T-cell (primary cell): Measurements from ENCODE around the gene PARD3. TPM values are rescaled to one million over a fixed set of nuclear protein-coding genes. Genes with fewer than 3 reads are reported as not detected.

ENCODE experiments used
- ATAC-seq, 4 experiments: fragments of 200-7000 bp in 3 of 4; fragments of 150-1000 bp in 1 of 4; cut with Tn5 transposase; replicated peaks in 1 of 4; 1 replicate in 3 of 4; 2 replicates in 1 of 4; pipeline ENCODE4 v1.10.0; 2021; ENCODE audit warnings: moderate library complexity in 3 of 4, mild to moderate bottlenecking in 2 of 4, moderate number of reproducible peaks in 1 of 4
- CTCF ChIA-PET, 2 donors: fragments of 300-600 bp; sonication (Branson Sonifier 250); formaldehyde crosslinking; loops; one replicate each; lab custom pipeline; 2022; ENCODE audit warnings: antibody characterized with exemption in 2 of 2; lab: Charles Lee
- POLR2A ChIA-PET, 2 donors: fragments of 300-600 bp; sonication (Branson Sonifier 250); formaldehyde crosslinking; loops; one replicate each; lab custom pipeline; 2022; ENCODE audit warnings: antibody characterized with exemption in 2 of 2; lab: Charles Lee
- DNase-seq, 35 experiments: peaks; one replicate each; pipeline versions ENCODE4 v3.0.0 to v3.0.0-alpha.2; 2013 to 2023
- H3K27ac ChIP-seq: one replicate; pipeline ENCODE4 v1.5.1; 2013; ENCODE audit warnings: low read length
- H3K27me3 ChIP-seq, 2 experiments: replicated peaks in 1 of 2; 1 replicate in 1 of 2; 2 replicates in 1 of 2; pipeline versions ENCODE4 v1.6.1 to v1.7.0; 2013; ENCODE audit warnings: low read length in 1 of 2, mixed read lengths in 1 of 2; ENCODE audit not compliant: control insufficient read depth in 2 of 2, insufficient read depth in 2 of 2; ENCODE audit errors: extremely low read depth in 1 of 2
- H3K36me3 ChIP-seq, 2 donors: 1 replicate in 1 of 2; 2 replicates in 1 of 2; pipeline versions ENCODE4 v1.6.1 to v1.7.0; 2013; ENCODE audit warnings: low read length in 1 of 2; ENCODE audit not compliant: control insufficient read depth in 2 of 2, insufficient read depth in 1 of 2; ENCODE audit errors: extremely low read depth in 1 of 2
- H3K4me1 ChIP-seq, 2 experiments: 1 replicate in 1 of 2; 2 replicates in 1 of 2; pipeline versions ENCODE4 v1.6.1 to v1.7.0; 2013; ENCODE audit warnings: low read length in 2 of 2, mixed read lengths in 1 of 2; ENCODE audit not compliant: insufficient read depth in 2 of 2, control insufficient read depth in 1 of 2; ENCODE audit errors: extremely low read depth in 1 of 2
- H3K4me3 ChIP-seq, 2 donors: 1 replicate in 1 of 2; 2 replicates in 1 of 2; pipeline versions ENCODE4 v1.5.1 to v1.7.0; 2013; ENCODE audit warnings: mild to moderate bottlenecking in 2 of 2, low read length in 1 of 2, moderate library complexity in 1 of 2; ENCODE audit not compliant: control insufficient read depth in 1 of 2; ENCODE audit errors: extremely low read depth in 1 of 2
- H3K9me3 ChIP-seq: 2 replicates; pipeline ENCODE4 v1.7.0; 2013
- H3K27ac Mint-ChIP-seq, 2 donors: one replicate each; pipeline ENCODE4 v1.8.0; 2020 to 2021; ENCODE audit warnings: mild to moderate bottlenecking in 2 of 2, mixed read lengths in 2 of 2
- H3K27me3 Mint-ChIP-seq, 2 donors: one replicate each; pipeline ENCODE4 v1.8.0; 2021 to 2022; ENCODE audit warnings: mixed read lengths in 2 of 2
- H3K36me3 Mint-ChIP-seq: one replicate; pipeline ENCODE4 v1.8.0; 2021; ENCODE audit warnings: mixed read lengths
- H3K4me1 Mint-ChIP-seq, 3 donors: one replicate each; pipeline ENCODE4 v1.8.0; 2020 to 2022; ENCODE audit warnings: mixed read lengths in 3 of 3, mild to moderate bottlenecking in 1 of 3
- H3K4me3 Mint-ChIP-seq, 3 donors: one replicate each; pipeline ENCODE4 v1.8.0; 2020 to 2022; ENCODE audit warnings: mild to moderate bottlenecking in 3 of 3, mixed read lengths in 3 of 3, moderate library complexity in 3 of 3
- H3K9me3 Mint-ChIP-seq, 3 donors: one replicate each; pipeline ENCODE4 v1.8.0; 2020 to 2022; ENCODE audit warnings: mixed read lengths in 3 of 3
- WGBS: methylation state at CpG from one replicate; pipeline ENCODE4 v1.1.5; 2013; ENCODE audit warnings: missing lambda C conversion rate; ENCODE audit not compliant: insufficient coverage; 5-methylcytosine and 5-hydroxymethylcytosine counted together
- total RNA-seq, 35 experiments: library from RNA in 6 of 35; stranded (reverse) in 6 of 35; fragments of 120-200 nt in 1 of 35; gene quantifications; one replicate each; pipeline versions ENCODE4 v1.2.1 to v1.2.4 and lab custom pipeline; 2013 to 2026

Gene PARD3
- total RNA-seq, 5 donors from 2014 or later (not counting 1 experiment from before 2014, with no cell fraction given), result 0.36 to 0.92 (median 0.65) TPM

DNA sequence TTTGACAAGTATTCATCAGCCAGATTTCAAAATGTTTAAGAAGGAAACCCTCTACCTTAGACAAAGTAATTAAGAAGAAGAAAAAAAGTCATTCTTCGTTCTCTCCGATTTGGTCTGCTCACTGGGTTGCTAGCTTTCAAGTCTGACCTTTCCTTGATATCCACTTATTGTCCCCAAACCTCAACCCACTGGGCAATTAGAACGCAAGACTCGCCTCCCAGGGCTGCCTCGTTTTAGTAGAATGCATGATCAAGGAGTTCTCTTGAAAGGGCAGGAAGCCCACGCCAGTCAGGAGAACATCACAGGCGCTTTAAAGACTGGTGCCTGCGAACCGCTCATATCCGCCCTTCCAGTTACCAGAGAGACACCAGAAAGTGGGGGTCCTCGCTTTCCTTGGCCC, 637.7 kb downstream of the PARD3 start:
- POLR2A ChIA-PET, result interaction anchor here in 1 of 2 donors (0.6 kb wide), 1 partner anchor 17 kb away, joined by 4 read pairs; no protein-coding TSS in a partner anchor
- WGBS, result 58% methylated on average over 9 of the region's 11 CpGs
- Histone ChIP-seq H3K4me1 (no peaks in the 10 kb centered on the region), H3K4me3 (no peak overlapping the region), H3K9me3 (no peaks in the 10 kb centered on the region), H3K27ac (no peak overlapping the region), H3K27me3 (no peaks in the 10 kb centered on the region), H3K36me3 (no peaks in the 10 kb centered on the region)
- no peaks in the 10 kb centered on the region for H3K36me3 Mint-ChIP-seq
- H3K27me3 Mint-ChIP-seq, result peaks cover 0 to 9% of the 10 kb centered on the region in 2 donors
- H3K4me1 Mint-ChIP-seq, result no peaks in the 10 kb centered on the region
- CTCF ChIA-PET, result no interaction called here
- H3K27ac Mint-ChIP-seq, result no peak overlapping the region
- no peak for ATAC-seq
- no peak overlapping the region for H3K4me3 Mint-ChIP-seq
- no peak for DNase-seq
- no peaks in the 10 kb centered on the region for H3K9me3 Mint-ChIP-seq

DNA sequence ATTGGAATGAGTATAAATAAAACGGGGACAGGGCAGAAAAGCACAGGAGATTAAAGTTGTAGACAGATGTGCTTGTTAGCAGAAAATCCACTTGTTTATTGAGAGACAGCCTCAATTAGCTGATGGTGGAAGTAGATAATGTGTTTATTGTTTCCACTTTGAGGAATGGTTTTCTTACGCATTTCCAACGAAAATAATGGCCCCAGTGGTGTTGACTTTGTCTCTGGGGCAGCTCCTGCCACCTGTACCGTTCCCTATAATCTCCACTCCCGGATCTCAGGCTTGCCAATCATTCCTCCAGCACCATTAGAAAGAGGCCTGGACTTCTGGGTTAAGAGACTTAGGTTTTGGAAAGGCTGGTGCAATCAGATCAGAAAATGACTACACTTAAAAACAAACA, 638.7 kb downstream of the PARD3 start:
- ChIA-PET CTCF (interaction anchor here in 1 of 2 donors (0.7 kb wide), 1 partner anchor 31 kb away, joined by 5 read pairs; no protein-coding TSS in a partner anchor), POLR2A (no interaction called here)
- ATAC-seq (no peak), DNase-seq (no peak)
- H3K4me3 ChIP-seq, result no peak overlapping the region
- H3K27ac Mint-ChIP-seq, result no peak overlapping the region
- H3K4me1 ChIP-seq, result no peaks in the 10 kb centered on the region
- no peaks in the 10 kb centered on the region for H3K9me3 ChIP-seq
- H3K36me3 ChIP-seq, result no peaks in the 10 kb centered on the region
- 78% methylated on average over 1 of the region's 5 CpGs for WGBS
- H3K4me1 Mint-ChIP-seq, result no peaks in the 10 kb centered on the region
- peaks cover 0 to 9% of the 10 kb centered on the region in 2 donors for H3K27me3 Mint-ChIP-seq
- H3K36me3 Mint-ChIP-seq, result no peaks in the 10 kb centered on the region
- H3K4me3 Mint-ChIP-seq, result no peak overlapping the region
- no peaks in the 10 kb centered on the region for H3K9me3 Mint-ChIP-seq
- no peaks in the 10 kb centered on the region for H3K27me3 ChIP-seq
- no peak overlapping the region for H3K27ac ChIP-seq

DNA sequence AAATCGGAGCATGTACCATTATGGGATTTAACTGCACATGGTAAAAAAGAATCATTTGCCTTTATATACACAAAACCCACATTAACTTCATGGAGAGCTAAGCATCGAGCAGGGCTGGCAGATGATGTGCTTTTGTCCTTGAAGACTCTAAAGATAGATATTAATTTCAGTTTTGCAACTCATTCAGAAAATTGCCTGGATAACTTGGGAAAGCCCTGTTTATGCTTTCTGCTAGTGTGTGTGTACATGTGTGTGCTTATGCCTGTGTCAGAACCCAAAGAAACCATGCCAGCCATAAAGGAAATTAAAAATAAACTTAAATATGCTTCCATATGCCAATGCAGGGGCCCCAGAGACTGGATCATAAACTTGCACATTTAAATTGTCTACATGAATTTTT, 640.0 kb downstream of the PARD3 start:
- no CpG with 5 or more reads among the region's 2 CpGs for WGBS
- Mint-ChIP-seq H3K27me3 (peaks cover 4 to 9% of the 10 kb centered on the region in 2 donors), H3K9me3 (peaks cover 0 to 4% (median 0%) of the 10 kb centered on the region in 3 donors), H3K27ac (no peak overlapping the region), H3K36me3 (no peaks in the 10 kb centered on the region), H3K4me1 (no peaks in the 10 kb centered on the region), H3K4me3 (no peak overlapping the region)
- CTCF ChIA-PET, result no interaction called here
- no peaks in the 10 kb centered on the region for H3K27me3 ChIP-seq
- no peaks in the 10 kb centered on the region for H3K9me3 ChIP-seq
- no peak overlapping the region for H3K4me3 ChIP-seq
- no peaks in the 10 kb centered on the region for H3K36me3 ChIP-seq
- POLR2A ChIA-PET, result no interaction called here
- ATAC-seq, result no peak
- no peak for DNase-seq
- H3K27ac ChIP-seq, result no peak overlapping the region
- no peaks in the 10 kb centered on the region for H3K4me1 ChIP-seq

DNA sequence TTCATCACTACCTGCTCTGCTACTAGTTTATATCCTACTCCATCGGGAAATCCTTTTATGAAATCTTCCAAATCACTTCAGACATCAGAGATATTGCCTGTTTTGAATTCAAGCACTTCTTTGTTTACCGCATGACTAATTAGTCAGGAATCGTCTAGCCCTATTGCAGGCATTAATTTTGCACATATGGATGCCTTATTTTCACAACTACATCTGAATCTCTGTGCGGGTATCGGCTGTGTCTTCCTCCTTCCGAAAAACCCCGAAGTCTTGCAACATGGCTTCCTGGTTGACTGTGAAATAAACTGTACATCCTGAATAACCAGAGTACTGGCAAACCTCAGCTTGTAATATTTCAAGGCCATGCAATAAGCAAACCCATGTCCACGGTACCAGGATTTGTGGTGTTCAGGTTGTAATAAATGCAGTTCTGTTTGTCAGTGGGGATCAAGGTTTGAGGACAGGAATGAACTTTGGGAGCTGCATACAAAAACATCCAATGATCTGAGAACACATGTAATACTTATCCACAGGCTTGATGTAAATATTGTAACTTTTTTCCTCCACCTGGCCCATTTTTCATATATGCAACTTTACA, 642.1 kb downstream of the PARD3 start:
- ChIA-PET POLR2A (interaction anchor here in 1 of 2 donors (1.3 kb wide), 1 partner anchor 28 kb away, joined by 5 read pairs; no protein-coding TSS in a partner anchor), CTCF (no interaction called here)
- Mint-ChIP-seq H3K27ac (no peak overlapping the region), H3K4me3 (no peak overlapping the region), H3K27me3 (peaks cover 2 to 9% of the 10 kb centered on the region in 2 donors), H3K4me1 (no peaks in the 10 kb centered on the region), H3K36me3 (no peaks in the 10 kb centered on the region), H3K9me3 (peaks cover 0 to 4% (median 0%) of the 10 kb centered on the region in 3 donors)
- ATAC-seq (no peak), DNase-seq (no peak)
- 89% methylated on average over 8 of the region's 8 CpGs for WGBS
- H3K36me3 ChIP-seq, result no peaks in the 10 kb centered on the region
- no peaks in the 10 kb centered on the region for H3K4me1 ChIP-seq
- no peaks in the 10 kb centered on the region for H3K9me3 ChIP-seq
- no peak overlapping the region for H3K4me3 ChIP-seq
- H3K27ac ChIP-seq, result no peak overlapping the region
- H3K27me3 ChIP-seq, result no peaks in the 10 kb centered on the region

DNA sequence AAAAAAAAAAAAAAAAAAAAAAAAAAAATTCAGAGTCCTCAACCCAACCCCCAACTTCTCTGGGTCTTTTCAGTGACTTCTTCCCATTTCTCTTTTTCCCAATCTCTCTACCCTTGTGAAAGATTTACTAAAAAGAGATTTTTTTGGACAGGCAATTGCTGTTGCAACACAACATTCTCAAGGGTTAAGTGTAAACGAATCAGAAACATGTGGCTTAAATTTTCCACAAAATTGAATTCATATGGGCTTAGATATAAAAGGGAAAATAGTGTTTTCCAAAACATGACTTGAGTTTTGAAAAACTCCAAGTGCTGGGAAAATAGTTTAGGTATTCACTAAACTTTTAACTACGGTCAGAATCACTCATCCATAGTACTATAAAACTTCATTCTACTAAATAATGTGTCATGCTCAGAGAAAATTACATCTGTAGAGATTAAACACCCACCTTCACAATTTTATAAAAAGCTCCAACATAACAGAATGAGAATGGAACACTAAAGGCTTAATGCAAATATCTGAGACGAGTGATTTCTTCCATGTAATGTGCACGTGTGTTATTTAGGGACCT, 643.1 kb downstream of the PARD3 start:
- Histone ChIP-seq H3K27ac (no peak overlapping the region), H3K4me3 (no peak overlapping the region), H3K4me1 (no peaks in the 10 kb centered on the region), H3K9me3 (no peaks in the 10 kb centered on the region), H3K36me3 (no peaks in the 10 kb centered on the region), H3K27me3 (no peaks in the 10 kb centered on the region)
- Mint-ChIP-seq H3K4me1 (no peaks in the 10 kb centered on the region), H3K36me3 (no peaks in the 10 kb centered on the region), H3K27ac (no peak overlapping the region), H3K9me3 (peaks cover 0 to 4% (median 0%) of the 10 kb centered on the region in 3 donors), H3K4me3 (no peak overlapping the region), H3K27me3 (peaks cover 0 to 9% of the 10 kb centered on the region in 2 donors)
- DNase-seq, result no peak
- WGBS, result 61% methylated on average over 2 of the region's 4 CpGs
- ATAC-seq, result no peak
- ChIA-PET POLR2A (interaction anchor here in 1 of 2 donors (1.3 kb wide), 1 partner anchor 27 kb away, joined by 5 read pairs; no protein-coding TSS in a partner anchor), CTCF (no interaction called here)

DNA sequence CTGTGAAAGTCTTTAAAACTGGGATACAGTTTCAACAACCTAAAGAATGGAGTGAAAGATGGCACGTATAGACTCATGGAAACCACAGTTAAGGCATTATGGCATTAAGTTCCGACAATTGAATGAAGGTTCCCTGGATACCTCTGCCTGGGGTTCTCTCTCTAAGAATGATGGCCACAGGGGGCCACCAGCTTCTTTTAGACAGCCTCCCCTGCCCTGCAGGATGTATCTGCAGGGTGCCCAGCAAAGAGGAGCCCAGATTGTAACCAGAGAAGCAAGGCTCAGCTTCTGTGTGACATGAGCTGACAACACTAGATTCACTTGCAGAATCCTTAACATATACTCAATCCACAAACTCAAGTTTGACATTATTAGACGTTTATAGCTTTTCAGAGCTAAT, 645.4 kb downstream of the PARD3 start:
- Histone ChIP-seq H3K27me3 (no peaks in the 10 kb centered on the region), H3K4me3 (no peak overlapping the region), H3K36me3 (no peaks in the 10 kb centered on the region), H3K4me1 (no peaks in the 10 kb centered on the region), H3K27ac (no peak overlapping the region), H3K9me3 (no peaks in the 10 kb centered on the region)
- DNase-seq (no peak), ATAC-seq (no peak)
- H3K9me3 Mint-ChIP-seq, result peaks cover 0 to 4% (median 0%) of the 10 kb centered on the region in 3 donors
- H3K27ac Mint-ChIP-seq, result no peak overlapping the region
- ChIA-PET POLR2A (no interaction called here), CTCF (no interaction called here)
- no peaks in the 10 kb centered on the region for H3K4me1 Mint-ChIP-seq
- peaks cover 0 to 9% of the 10 kb centered on the region in 2 donors for H3K27me3 Mint-ChIP-seq
- H3K36me3 Mint-ChIP-seq, result no peaks in the 10 kb centered on the region
- H3K4me3 Mint-ChIP-seq, result no peak overlapping the region
- 84% methylated on average over 2 of the region's 3 CpGs for WGBS
